Germinal center (tissue), 1 donor: ENCODE results near the gene COL9A3.

Experiments
- DNase-seq: peaks from one replicate; pipeline ENCODE4 v3.0.0; 2012; ENCODE audit warnings: mixed read lengths, low spot score

Gene COL9A3

GRCh38 chr20:62796699-62797491, 20.0 kb upstream of the COL9A3 start:
- no peak for DNase-seq

DNA sequence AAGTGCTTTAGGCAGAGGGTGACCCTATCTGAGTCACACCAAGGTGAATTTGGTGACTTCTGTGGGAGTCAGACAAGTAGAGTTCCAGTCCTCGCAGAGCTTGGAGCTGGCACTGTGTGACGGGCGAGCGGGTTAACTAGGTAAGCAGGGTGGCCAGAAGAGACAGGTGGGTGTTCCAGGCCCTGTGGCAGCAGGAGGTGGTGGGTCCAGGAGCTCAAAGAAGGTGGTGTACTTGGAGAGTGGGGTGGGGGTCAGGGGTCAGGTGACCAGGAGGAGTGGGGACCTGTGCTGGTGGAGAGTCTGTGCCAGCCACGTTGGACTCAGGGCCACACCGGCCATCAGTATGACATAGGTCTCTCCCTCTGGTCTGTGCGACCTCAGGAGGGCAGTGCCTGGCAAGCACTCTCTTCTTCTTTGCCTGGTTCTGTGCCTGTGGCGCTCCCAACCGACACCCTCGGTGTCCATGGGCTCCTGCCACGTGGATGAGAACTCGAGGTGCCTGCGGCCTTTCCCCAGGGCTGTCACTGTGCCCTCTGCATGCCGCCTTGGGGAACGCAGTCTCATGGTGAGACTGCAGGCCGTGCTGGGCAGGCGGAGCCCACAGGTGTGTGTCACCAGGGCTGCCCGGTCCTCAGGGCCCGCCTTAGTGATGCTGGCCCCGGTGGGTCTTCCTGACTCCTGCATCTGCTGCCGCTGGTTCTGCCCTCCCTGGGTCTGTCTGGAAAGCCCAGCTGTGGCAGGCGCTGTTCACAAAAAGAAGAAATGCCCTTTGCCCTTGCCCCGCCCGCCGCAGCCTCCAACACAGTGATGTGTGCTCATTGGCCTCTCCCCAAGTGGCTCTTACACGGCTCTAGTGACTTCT, 18.9 kb upstream of the COL9A3 start:
- DNase-seq = no peak

- DNase-seq = no peak
Measured at GRCh38 chr20:62799036-62799435, 17.8 kb upstream of the COL9A3 start.

- no peak for DNase-seq
Measured at GRCh38 chr20:62799459-62799858, 17.4 kb upstream of the COL9A3 start.

GRCh38 chr20:62799873-62800272, 17.0 kb upstream of the COL9A3 start:
- no peak for DNase-seq

GRCh38 chr20:62800314-62801259, 16.3 kb upstream of the COL9A3 start:
- DNase-seq = no peak

- DNase-seq = no peak
Measured at GRCh38 chr20:62801284-62802010, 15.4 kb upstream of the COL9A3 start.

GRCh38 chr20:62802026-62802712, 14.7 kb upstream of the COL9A3 start:
- DNase-seq = no peak

GRCh38 chr20:62804021-62804626, 12.7 kb upstream of the COL9A3 start:
- DNase-seq = no peak

DNA sequence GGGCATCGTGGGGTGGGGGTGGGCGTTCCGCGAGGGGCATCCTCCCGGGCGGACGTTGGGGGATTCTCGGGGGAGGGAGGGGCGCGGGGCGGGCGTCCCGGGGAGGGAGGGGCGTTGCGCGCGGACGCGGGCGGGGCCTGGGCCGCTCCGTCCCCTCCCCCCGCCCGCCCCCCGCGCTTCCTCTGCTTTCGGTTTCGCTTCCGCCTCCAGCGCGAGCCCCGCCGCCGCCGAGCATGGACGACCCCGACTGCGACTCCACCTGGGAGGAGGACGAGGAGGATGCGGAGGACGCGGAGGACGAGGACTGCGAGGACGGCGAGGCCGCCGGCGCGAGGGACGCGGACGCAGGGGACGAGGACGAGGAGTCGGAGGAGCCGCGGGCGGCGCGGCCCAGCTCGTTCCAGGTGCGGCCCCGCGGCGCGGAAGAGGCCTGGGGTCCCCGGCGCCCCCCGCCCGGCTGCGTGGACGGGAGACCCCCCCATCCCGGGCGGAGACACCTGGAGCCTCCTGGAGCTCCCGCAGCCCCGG, 12.2 kb upstream of the COL9A3 start, which contains the start of gene OGFR:
Gene OGFR, plus strand, starts transcription at position 209 of the 528 bp plus-strand sequence. Its CDS starts 25 bp downstream, at position 234.
- DNase-seq = peak; percentile 88

DNA sequence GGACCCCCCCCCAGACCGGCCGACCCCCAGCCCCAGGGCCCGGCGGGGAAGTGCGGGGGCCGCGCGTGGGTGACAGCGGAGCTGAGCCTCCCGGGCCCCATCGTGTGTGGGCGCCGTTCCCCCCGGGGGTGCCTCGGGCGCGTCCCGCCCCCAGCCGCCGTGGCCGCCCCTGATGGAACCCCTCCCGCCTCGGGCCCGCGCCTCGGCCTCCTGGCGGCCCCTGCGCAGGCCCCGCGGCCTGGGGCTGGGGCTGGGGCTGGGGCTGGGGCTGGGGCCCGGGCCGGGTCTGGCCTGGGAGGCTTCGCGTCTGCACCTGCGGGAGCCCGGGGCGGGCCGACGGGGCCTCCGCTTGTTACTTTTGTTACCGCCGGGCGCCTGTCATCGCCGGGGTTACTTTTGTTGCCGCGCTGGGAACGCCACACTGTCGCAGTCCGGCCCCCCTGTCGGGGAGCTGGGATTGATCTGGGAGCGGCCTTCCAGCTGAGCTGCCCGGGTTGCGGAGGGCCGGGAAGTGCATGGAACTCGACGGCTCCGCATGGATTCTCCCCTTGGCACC, 11.6 kb upstream of the COL9A3 start:
- DNase-seq = peak; percentile 54

DNA sequence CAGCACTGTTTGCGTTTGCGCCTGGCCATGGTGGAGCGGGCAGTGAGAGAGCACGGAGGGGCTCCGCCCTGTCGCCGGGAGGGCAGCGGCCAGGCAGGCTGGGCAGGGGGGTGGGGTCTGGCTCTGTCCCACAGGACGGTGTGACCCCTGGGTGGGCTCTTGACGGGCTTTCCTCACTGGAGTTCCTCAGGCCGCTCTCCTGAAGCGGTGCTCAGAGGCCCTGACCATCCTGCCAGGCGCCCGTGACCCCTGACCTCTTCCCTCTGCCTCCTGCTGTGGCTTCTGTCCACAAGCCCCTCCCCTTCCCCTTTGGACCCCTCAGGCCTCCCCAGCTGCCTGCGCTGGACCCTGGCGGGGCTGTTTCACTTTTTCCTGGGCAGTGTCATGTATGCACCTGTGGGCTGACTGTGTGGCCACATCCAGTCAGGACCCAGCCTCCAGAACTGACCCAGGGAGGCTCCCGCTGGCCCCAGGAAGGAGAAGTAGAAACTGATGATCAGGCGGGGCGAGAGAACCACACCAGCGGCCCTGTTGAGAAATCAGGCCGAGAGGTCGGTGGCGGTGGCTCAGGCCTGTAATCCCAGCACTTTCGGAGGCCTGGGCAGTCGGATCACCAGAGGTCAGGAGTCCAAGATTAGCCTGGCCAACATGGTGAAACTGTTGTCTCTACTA, 11.0 kb upstream of the COL9A3 start:
- no peak for DNase-seq

DNA sequence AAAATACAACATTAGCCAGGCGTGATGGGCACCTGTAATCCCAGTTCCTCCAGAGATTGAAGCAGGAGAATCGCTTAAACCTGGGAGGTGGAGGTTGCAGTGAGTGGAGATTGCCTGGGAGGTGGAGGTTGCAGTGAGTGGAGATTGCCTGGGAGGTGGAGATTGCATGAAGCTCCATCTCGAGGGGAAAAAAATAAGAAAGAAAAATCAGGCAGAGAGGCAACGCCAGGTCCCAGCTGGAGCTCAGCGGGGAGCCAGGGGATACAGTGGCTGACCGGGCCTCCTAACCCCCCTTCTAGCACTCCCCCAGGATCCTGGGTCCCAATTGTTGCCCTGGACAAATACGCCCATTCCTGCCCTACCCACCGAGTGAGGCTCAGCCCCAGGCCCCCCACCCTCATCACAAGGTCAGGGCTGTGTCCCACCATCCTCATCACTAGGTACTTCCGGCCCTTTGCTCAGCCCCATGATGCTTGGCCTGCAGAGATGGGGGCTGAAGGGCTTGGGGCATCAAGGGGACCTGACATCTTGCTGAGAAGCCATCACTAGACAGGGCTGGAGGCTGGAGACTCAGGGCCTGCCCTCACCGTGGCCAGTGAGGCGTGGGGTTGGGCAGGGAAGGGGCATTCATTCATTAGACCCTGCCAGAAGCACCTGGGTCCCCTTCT, 10.3 kb upstream of the COL9A3 start:
- no peak for DNase-seq

GRCh38 chr20:62807444-62808210, 9.2 kb upstream of the COL9A3 start:
- DNase-seq = no peak

- DNase-seq = peak; percentile 79
Measured at GRCh38 chr20:62808211-62808865, 8.5 kb upstream of the COL9A3 start.

DNA sequence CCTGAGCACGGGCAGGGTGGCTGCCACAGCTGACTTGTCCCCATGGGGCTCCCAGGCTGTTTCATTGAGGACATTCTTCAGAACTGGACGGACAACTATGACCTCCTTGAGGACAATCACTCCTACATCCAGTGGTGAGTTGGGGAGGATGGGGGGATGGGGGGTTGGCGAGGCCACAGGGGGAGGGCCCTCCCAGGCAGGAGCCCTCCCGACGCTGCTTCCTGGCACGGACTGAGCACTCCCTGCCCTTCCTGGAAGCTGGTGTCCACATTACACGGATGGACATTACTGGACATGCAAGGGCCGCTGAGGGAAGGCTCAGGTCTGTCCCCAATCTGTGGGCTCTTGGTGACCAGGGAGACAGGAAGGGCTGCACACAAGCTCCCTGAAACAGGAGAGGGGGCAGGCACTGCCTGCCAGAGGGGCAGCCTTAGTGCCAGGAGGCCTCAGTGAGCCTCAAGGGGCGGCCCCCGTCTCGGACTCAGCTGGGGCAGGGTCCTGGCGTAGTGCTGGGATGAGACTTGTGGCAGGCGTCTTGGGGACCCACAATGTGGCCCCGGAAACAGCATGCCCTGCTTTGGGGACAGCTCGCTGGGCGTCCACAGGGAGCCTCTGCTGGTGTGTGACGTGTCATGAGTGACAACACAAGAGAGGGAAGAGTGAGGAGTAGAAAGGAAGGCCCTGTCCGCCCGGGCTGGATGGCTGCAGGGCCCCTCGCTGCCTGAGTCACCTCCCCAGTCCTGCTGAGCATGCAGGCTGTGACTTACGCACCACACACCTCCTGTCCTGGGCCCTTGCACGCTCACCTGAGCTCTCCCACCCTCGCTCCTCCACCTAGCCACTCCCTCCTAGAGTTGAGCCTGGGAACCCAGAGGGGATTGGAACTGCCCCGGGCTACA, 7.1 kb upstream of the COL9A3 start:
- no peak for DNase-seq
